GM21737 (cell line): ENCODE data around the gene LAD1.

Source experiments
- ATAC-seq: cut with Tn5 transposase; IDR thresholded peaks from one replicate; pipeline ENCODE4 v1.9.1; 2021; ENCODE audit warnings: mild to moderate bottlenecking, moderate library complexity; ENCODE audit not compliant: unreplicated experiment

The LAD1 gene

GRCh38 chr1:201419746-201420607 is 20.9 kb upstream of the LAD1 start:
- ATAC-seq, result no peak

DNA sequence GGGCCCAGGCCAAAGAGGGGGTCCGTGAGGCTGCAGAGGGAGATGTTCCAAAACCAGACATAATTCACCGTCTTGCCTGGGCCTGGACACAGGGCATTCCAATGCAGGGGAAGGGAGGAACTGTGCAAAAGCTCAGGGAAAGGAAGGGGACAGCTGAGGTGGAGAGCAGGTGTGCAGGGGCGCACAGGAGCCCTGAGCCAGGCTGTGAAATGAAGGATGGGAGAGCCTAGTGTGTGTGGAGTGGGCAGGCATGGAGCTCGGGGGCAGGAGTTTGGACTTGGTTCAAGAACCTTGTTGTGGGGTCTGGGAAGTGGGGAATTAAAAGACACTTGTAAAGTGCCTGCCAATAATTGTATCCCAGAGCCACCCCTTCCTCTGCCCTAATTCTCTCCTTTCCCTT is 20.1 kb upstream of the LAD1 start:
- no peak for ATAC-seq

DNA sequence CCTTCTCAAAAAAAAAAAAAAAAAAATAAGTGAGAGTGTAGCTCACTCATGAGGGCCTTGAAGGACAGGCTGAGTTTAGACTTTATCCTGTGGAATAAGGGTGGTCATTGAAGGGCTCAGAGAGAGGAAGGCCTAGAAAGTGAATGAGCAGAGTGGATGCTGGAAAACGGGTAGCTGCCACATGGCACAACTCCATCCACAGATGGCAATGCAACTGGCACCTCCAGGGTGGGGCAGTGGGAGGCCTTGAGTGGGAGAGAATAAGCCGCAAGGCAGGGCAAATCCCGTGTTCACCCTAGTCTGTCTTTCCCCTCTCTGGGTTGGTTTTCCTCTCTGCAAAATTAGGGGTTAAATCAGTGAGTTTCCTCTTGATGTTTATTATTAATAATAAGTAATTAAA is 19.3 kb upstream of the LAD1 start:
- no peak for ATAC-seq

DNA sequence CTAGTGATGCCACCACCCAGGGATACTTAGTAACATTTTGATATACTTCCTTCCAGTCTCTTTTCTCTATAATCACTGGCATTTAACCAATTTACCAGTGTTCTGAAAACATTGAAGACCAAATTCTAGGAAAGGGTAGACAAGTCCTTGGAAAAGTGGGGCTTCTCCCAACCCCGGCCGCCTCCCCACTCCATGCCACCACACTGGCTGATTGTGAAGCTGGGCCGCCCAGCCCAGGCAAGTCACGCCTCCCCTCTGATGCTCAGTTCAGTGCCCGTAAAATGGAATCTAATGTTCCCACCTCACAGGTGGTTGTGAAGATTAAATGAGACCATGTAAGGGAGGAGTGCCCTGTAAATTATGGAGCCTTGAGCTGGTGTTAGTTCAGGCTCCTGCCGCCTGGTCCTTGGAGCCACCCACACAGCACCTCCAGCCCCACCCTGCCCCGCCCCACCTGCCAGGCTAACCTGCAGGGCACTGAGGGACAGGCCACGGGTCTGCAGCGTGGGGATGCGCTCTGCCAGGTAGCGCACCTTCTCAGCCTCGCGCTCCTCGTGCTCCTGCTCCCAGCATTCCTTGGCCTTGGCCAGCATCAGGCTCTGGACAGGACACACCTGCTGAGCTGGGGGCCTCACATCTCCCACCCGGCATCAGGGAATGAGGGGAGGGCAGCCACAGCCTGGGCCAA is 15.1 kb upstream of the LAD1 start:
- ATAC-seq, result no peak

- no peak for ATAC-seq
These were observed 12.2 kb upstream of the LAD1 start for GRCh38 chr1:201411292-201411691.

DNA sequence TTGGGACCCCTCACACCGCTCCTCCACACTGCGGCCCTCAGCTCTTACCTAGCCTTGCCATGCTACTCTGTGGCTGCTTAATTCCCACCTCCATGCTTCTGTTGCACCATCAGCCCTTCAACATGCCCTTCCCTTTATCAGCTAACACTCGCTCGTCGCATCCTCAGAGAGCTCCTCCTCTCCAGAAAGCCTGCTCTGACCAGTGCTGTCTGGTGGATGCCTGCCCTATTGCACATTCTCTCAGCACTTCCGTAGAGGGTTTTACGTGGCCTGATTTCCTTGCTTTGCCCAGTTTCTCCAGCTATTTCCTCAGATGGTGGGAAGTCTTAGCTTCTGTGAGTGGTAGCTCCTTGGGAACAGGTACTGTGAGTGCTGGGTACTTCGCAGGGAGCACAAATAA is 10.3 kb upstream of the LAD1 start:
- no peak for ATAC-seq

DNA sequence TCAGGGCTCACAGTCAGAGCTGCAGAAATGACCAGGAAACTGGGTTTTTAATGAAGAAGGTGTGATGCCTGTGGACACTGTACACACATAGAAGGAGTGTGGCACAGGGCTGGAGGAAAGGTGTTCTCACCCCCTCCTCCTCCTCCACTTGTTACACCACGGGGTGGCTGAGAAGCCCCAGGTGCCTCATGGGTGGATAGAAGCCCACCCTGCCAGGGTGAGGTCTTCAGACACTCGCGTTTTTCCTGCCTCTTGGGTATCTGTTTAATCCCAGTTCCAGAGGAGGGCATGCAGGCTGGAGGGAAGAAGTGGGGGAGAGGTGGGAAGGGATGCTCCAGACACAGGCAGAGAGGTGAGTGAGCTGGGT is 9.7 kb upstream of the LAD1 start:
- ATAC-seq, result no peak

GRCh38 chr1:201408176-201408833 is 9.2 kb upstream of the LAD1 start:
- no peak for ATAC-seq

DNA sequence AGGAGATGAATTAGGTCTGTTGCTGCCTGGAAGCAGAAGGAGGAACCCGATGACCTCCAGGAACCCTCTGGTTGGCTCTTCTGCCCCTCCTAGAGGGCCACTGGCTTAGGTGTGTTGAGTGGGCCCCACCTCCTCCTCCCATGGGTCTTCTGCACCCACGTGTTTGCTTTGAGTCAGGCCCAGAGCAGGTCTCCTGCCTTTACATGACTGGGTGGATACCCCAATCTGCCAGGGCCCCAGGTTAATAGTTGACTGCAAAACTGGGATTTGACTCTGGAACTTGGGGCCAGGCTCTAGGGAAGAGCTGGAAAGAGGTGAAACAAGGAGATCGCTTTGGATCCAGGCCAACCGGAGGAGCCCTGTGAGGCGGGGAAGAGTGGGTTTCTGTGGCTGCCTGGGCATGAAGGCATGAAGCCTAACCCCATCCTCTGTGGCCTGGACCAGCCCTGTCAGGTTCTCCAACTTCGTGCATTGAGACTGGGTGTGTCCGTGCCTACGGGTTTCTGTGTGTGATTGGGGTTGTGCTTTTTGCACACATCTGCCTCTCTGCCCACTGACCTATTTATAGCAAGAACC is 7.8 kb upstream of the LAD1 start:
- ATAC-seq, result no peak

- no peak for ATAC-seq
These were observed 6.3 kb upstream of the LAD1 start for GRCh38 chr1:201405484-201405831.

- ATAC-seq, result no peak
These were observed 5.8 kb upstream of the LAD1 start for GRCh38 chr1:201404722-201405483.

- ATAC-seq, result no peak
These were observed 4.9 kb upstream of the LAD1 start for GRCh38 chr1:201404055-201404454.

GRCh38 chr1:201403359-201403758 is 4.2 kb upstream of the LAD1 start:
- no peak for ATAC-seq

GRCh38 chr1:201401700-201402099 is 2.6 kb upstream of the LAD1 start:
- ATAC-seq, result no peak

DNA sequence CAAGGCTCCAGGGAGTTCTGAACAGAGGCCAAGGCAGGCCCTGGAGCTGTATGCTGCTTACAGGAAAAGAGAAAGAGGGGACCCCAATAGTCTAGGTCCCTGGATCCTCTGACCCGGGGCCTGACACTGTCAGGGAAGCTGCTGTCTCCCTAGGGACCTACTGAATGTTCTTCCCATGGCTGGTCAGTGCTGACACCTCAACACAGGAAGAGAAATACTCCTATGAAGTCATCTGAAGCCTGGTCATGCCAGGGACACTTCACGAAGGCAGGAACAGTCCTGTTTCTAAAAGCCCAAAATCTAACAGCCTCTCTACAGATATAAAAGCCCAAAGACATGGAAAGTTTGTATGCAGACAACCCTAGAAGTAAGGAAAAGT is 1.7 kb upstream of the LAD1 start:
- no peak for ATAC-seq

DNA sequence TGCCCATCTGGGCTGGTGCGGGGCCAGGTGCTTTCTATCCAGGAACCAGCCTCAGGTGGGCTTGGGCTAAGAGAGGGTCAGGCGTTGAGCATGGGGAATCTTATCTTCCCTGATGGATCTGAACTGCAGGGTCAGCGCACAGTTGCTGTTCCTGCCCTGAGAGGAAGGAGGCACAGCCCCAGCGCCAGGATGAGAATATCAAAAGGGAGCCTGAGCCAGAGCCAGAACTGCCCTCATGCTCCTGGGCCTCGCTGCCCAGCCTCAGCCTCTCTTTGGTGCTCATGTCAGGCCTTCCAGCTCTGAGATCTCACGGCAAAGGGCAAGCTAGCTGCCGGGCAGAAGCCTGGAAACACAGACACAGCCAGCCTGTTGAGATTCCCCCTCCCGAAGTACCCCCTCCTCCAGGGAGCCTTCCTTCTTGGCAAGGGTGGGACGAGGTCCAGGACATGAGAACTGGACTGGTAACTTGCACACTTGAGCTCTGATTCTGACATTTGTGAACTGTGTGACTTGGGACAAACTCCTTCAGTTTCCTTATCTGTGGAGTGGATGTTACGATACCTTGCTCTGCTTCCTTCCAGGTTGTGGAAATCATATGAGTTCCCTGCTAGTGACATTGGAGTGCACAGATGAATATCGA is 1.2 kb upstream of the LAD1 start:
- ATAC-seq, result no peak

DNA sequence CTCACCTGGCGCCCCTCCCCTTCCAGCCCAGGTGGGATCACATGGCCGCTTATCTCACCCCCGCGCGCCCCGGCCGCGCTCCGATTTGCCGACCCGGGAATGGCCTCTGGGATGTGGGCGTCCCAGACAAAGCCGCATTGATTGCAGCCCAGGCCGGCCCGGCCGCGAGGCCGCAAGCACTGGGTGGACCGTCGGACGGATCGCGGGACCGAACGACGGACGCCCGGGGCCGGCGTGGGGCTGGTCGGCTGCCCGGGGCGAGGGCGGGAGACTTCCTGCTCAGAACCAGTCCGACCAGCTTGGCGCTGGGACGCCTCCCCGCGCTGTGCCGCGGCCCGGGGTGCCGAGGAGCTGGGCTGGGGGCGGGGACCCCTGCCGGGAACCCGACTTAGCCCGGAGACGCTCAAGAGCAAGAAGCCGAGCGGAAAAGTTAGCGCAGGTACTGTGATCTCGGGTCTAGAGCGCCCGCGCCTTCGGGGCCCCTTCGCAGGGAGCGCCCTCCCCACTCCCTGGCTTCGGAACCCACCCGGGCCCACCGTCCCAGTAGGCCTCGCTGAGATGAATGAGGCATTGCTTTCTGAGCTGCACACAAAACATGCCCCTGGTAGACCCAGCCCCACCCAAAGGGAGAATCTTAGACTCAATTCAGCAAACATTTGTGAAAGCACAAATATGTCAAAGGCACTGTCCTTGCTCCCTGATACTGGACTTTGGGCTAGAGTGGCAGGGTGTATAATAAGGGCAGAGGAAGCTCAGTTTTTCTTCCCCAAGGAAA is 415 bp upstream of the LAD1 start:
- ATAC-seq, result no peak

- ATAC-seq, result no peak
These were observed 1.4 kb downstream of the LAD1 start for GRCh38 chr1:201397675-201398074.

DNA sequence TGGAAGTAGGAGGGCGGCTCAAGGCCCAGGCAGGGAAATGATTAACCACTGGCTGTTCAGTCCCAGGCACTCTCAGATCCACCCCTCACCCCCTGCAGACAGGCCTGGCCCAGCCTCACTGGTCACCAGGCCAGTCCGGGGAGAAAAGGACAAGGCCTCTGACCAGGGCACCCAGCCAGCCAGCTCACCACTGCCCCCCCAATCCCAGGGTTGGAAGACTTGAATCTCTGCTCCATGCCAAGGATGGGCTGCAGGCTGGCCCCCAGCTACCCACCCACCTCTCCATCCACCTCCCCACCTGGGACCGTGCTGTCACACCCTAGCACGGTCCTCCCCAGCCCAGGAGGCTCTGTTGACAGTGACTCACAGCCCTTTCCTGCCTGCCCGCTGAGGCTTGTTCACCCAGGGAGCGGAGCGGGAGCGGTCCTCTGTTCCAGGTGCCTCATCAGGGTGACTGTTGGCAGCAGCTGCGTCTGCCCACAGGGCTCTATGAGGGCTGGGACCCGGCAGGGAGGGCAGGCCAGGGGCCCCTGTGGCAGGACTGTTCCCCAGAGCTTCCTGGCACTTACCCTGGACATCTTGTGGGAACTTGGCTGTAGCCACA is 2.2 kb downstream of the LAD1 start:
- no peak for ATAC-seq
